PC-9 (cell line): ENCODE results near the gene RARB. TPM values are rescaled to one million over a fixed set of nuclear protein-coding genes. Genes with fewer than 3 reads are reported as not detected.

Source experiments
- BruUV-seq: library from RNA; stranded (reverse); fragments of 400-500 nt; replicated peaks from 2 replicates; lab custom pipeline; 2021; lab: Mats Ljungman, UMichigan
- CTCF ChIA-PET: fragments of 300-600 bp; sonication (Branson Sonifier 250); formaldehyde crosslinking; loops from one replicate; lab custom pipeline; 2022; ENCODE audit warnings: antibody characterized with exemption; lab: Charles Lee
- POLR2A ChIA-PET: fragments of 300-600 bp; sonication (Branson Sonifier 250); formaldehyde crosslinking; loops from one replicate; lab custom pipeline; 2022; ENCODE audit warnings: antibody characterized with exemption; ENCODE audit not compliant: unreplicated experiment; lab: Charles Lee
- DNase-seq, 2 experiments: peaks; one replicate each; pipeline versions ENCODE4 v3.0.0 to v3.0.0-alpha.2; 2015 to 2022; ENCODE audit warnings: mixed read lengths in 1 of 2
- H2AFZ ChIP-seq: fragments of 200-600 bp; sonication (generic); 2 replicates; pipeline ENCODE4 v1.8.1; 2017; ENCODE audit warnings: antibody characterized with exemption
- H3F3A ChIP-seq: fragments of 200-600 bp; sonication (generic); 2 replicates; pipeline ENCODE4 v1.8.1; 2017; ENCODE audit warnings: antibody characterized with exemption, mild to moderate bottlenecking, low read depth; ENCODE audit not compliant: insufficient read depth
- H3K27ac ChIP-seq: fragments of 200-600 bp; sonication (generic); 2 replicates; pipeline ENCODE4 v1.6.1; 2016; ENCODE audit warnings: mixed run types
- H3K27me3 ChIP-seq: fragments of 200-600 bp; sonication (generic); 2 replicates; pipeline ENCODE4 v1.6.1; 2016; ENCODE audit warnings: low read depth, mixed run types; ENCODE audit not compliant: insufficient read depth
- H3K36me3 ChIP-seq: fragments of 200-600 bp; sonication (generic); 2 replicates; pipeline ENCODE4 v1.6.1; 2016; ENCODE audit warnings: low read depth, mixed run types
- H3K4me1 ChIP-seq: fragments of 200-600 bp; sonication (generic); replicated peaks from 2 replicates; pipeline ENCODE4 v1.6.1; 2016; ENCODE audit warnings: mixed run types; ENCODE audit not compliant: insufficient read depth
- H3K4me2 ChIP-seq: fragments of 200-600 bp; sonication (generic); 2 replicates; pipeline ENCODE4 v1.6.1; 2017; ENCODE audit warnings: mixed run types
- H3K4me3 ChIP-seq: fragments of 200-600 bp; sonication (generic); 2 replicates; pipeline ENCODE4 v1.6.1; 2016; ENCODE audit warnings: mixed run types
- H3K79me2 ChIP-seq: fragments of 200-600 bp; sonication (generic); 2 replicates; pipeline ENCODE4 v1.6.1; 2017; ENCODE audit warnings: low read depth, mixed run types
- H3K9me2 ChIP-seq: fragments of 200-600 bp; sonication (generic); 2 replicates; pipeline ENCODE4 v1.8.1; 2017; ENCODE audit warnings: mild to moderate bottlenecking; ENCODE audit not compliant: insufficient read depth
- H3K9me3 ChIP-seq: fragments of 200-600 bp; sonication (generic); 2 replicates; pipeline ENCODE4 v1.8.1; 2016; ENCODE audit warnings: low read depth; ENCODE audit not compliant: insufficient read depth
- H4K20me1 ChIP-seq: fragments of 200-600 bp; sonication (generic); 2 replicates; pipeline ENCODE4 v1.8.1; 2017; ENCODE audit not compliant: insufficient read depth
- CTCF ChIP-seq: fragments of 200-600 bp; sonication (generic); conservative IDR thresholded peaks from 2 replicates; pipeline ENCODE4 v1.6.1; 2017; ENCODE audit warnings: mixed run types, antibody characterized with exemption, mild to moderate bottlenecking, moderate library complexity
- EZH2 ChIP-seq: fragments of 200-600 bp; sonication (generic); IDR thresholded peaks from 2 replicates; pipeline ENCODE4 v1.8.0; 2017; ENCODE audit warnings: antibody characterized with exemption, low read depth
- intact Hi-C: fragments of 100-400 bp; cut with micrococcal nuclease; formaldehyde crosslinking; loops from one replicate; pipeline ENCODE4 v1.10.0; 2022; ENCODE audit not compliant: unreplicated experiment
- total RNA-seq: library from RNA; stranded (reverse); gene quantifications from 2 replicates; pipeline ENCODE4 v1.2.3, GENCODE V29; 2021

Gene RARB
- total RNA-seq, 1 experiment from 2014 or later, result 1.0 TPM

- H3K36me3 ChIP-seq, result no peaks in the 10 kb centered on the region
- H3K9me3 ChIP-seq, result no peaks in the 10 kb centered on the region
- ChIA-PET CTCF (no interaction called here), POLR2A (no interaction called here)
- H3K4me2 ChIP-seq, result no peak overlapping the region
- no peaks in the 10 kb centered on the region for H3F3A ChIP-seq
- intact Hi-C loops, result no loop called here
- no peaks in the 10 kb centered on the region for H4K20me1 ChIP-seq
- H3K27me3 ChIP-seq, result no peaks in the 10 kb centered on the region
- no peak overlapping the region for H2AFZ ChIP-seq
- H3K4me3 ChIP-seq, result no peak overlapping the region
- H3K9me2 ChIP-seq, result no peaks in the 10 kb centered on the region
- BruUV-seq, result no TSS peak
- H3K79me2 ChIP-seq, result no peaks in the 10 kb centered on the region
- no peak overlapping the region for H3K27ac ChIP-seq
- peaks cover 12% of the 10 kb centered on the region for H3K4me1 ChIP-seq
- DNase-seq, result no peak
- TF ChIP-seq CTCF (no peak), EZH2 (no peak)
These were observed 159.9 kb downstream of the RARB start for GRCh38 chr3:25587975-25588374.

DNA sequence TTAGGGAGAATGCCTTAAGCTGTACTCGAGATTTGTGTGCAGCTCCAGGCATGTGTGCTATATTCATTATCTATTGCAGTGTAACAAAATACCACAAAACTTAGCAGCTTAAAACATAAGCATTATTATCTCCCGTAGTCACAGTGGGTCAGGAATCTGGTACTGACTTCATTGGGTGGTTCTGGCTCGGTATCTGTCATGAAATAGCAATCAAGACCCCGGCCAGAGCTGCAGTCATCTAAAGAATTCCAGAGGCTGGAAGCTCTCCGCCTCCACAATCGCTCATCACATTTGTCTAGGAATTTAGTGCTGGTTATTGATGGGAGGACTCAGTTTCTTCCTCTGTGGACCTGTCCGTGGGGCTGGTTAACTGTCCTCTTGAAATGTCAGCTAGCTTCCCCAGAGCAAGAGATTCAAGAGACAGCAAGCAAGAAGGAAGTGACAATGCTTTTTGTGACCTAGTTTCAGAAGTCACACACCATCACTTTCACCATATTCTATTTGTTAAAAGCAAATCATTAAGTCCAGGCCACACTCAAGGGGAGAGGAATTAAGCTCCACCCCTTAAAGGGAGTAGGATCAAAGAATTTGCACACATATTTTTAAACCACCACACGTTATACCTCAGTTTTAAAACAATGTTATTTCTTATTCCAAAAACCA lies 160.5 kb downstream of the RARB start:
- Histone ChIP-seq H3F3A (no peaks in the 10 kb centered on the region), H3K27ac (no peak overlapping the region), H3K27me3 (no peaks in the 10 kb centered on the region), H3K4me3 (no peak overlapping the region), H4K20me1 (no peaks in the 10 kb centered on the region), H3K9me3 (no peaks in the 10 kb centered on the region), H2AFZ (no peak overlapping the region), H3K4me2 (no peak overlapping the region), H3K9me2 (no peaks in the 10 kb centered on the region), H3K4me1 (peaks cover 13% of the 10 kb centered on the region), H3K36me3 (no peaks in the 10 kb centered on the region), H3K79me2 (no peaks in the 10 kb centered on the region)
- intact Hi-C loops, result no loop called here
- no peak for DNase-seq
- no peak for TF ChIP-seq EZH2
- no TSS peak for BruUV-seq
- CTCF ChIA-PET, result no interaction called here
- POLR2A ChIA-PET, result no interaction called here

DNA sequence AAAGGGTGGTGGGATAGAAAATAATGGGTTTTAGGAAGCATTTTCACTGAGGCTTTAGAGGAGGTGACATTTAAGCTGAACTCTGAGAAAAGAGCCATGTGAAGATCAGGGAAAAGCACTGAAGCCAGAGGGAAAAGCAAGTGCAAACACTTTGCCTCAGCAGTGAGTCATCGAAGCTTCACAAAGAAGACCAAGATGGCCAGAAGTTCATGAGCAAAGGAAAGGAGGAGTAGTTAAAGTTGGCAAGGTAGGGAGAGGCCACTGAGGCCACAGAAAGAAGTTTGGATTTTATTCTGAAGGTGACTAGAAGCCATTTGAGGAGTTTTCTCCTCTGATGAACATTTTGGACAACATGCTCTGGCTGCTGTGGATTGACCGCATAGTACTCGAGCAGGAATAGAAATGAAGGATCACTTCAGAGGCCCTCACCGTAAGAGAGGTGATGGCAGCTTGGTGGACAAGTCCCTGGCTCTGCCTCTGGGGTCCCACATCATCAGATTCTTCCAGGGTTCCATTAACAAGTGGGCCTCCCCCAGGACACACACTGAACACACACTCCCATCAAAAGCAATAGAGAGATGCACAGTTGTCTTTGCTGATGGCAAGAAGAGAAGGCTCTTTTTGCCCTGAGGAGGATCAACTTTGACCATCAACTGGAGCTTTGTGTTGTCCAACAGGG lies 161.2 kb downstream of the RARB start:
- CTCF ChIA-PET, result no interaction called here
- H4K20me1 ChIP-seq, result no peaks in the 10 kb centered on the region
- H3K36me3 ChIP-seq, result no peaks in the 10 kb centered on the region
- H3K4me2 ChIP-seq, result no peak overlapping the region
- no peaks in the 10 kb centered on the region for H3K27me3 ChIP-seq
- H3K9me3 ChIP-seq, result no peaks in the 10 kb centered on the region
- TF ChIP-seq CTCF (no peak), EZH2 (no peak)
- DNase-seq, result no peak
- no peak overlapping the region for H3K27ac ChIP-seq
- BruUV-seq, result no TSS peak
- H3F3A ChIP-seq, result no peaks in the 10 kb centered on the region
- POLR2A ChIA-PET, result no interaction called here
- no peaks in the 10 kb centered on the region for H3K79me2 ChIP-seq
- H3K4me1 ChIP-seq, result peaks cover 13% of the 10 kb centered on the region
- no peaks in the 10 kb centered on the region for H3K9me2 ChIP-seq
- H3K4me3 ChIP-seq, result no peak overlapping the region
- intact Hi-C loops, result no loop called here
- no peak overlapping the region for H2AFZ ChIP-seq
